Measurements from ENCODE around the gene TIMP4.

TIMP4 gene

DNA sequence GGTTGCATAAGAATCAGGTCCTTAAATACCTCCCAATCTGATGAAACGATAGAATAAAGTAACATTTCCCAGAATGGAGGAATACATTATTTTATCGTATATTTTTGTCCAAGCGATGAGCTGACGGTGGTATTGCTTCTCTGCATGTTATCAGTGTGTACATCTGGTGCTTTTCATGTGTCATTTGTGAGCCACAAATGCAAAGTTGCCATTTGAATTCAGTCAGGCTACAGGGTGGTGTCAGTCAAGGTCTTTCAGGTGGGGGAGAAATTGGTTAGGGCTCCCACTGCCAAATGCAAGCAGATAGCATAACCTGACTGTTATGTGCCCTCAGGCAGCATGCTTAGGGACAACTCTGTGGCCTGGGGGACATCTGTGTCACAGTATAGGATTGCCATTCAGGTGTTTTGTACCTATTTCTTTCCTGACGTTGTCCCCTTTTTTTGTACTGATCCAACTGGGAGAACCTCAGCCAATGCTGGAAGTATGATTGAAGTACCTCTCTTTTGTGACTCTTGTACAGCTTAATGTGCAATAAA, 26.5 kb upstream of the TIMP4 start:
- DNase-seq (ENCODE audit: low spot score), result no peak

GRCh38 chr3:12184541-12184940, 25.8 kb upstream of the TIMP4 start:
- DNase-seq (ENCODE audit: low spot score), result no peak

DNA sequence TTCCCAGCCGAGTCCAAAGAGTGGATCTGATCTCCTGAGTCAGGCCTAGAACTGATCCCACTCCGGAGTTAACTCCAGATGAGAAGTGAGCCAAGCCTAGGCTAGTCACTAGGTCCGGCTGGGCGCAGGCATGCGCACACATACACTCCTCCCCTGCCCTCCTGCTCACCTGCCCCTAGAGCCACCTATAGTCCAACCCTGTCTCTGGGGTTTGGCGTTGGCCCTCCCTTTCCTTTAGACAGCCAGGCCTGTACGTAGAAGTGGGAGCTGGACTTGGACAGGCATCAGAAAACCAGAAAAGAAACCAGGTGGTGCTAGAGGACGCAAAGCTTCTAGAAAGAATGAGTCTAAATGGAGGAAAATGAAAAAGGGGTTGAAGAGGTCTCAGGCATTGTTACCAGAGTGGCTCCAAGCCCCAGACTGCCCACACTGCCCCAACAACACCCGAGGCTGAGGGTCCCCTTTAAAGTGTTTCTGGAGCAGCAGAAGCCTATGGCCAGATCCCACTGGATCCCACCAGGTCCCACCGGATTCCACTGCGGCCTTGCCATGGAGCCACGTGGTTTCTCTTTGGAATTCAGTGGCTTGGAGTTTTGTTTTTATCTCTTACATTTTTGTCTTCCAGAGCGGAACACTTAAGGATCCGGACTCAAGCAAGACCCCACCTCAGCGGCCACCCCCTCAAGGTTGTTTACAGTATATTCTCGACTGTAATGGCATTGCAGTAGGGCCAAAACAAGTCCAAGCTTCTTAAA, 24.2 kb upstream of the TIMP4 start:
- no peak for DNase-seq (ENCODE audit: low spot score)

DNA sequence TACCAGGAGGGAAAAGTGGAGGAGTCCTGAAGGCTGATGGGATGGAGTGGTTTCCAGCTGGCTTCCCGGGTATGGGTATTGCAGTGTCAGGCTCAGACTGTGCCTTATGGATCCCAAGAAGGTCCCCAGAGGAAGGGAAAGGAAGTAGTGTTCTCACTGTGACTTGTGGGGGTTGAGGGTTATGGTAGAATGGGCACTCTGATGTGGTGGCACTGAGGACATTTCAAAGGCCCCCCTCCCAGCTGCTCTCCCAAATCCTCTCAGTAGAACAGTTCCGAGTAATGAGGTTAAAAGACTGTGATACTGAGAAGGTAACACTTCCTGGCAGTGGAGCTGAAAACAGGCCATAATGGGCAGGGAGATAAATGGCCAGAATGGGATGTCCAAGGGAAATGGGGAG, 23.1 kb upstream of the TIMP4 start:
- DNase-seq (ENCODE audit: low spot score), result no peak

DNA sequence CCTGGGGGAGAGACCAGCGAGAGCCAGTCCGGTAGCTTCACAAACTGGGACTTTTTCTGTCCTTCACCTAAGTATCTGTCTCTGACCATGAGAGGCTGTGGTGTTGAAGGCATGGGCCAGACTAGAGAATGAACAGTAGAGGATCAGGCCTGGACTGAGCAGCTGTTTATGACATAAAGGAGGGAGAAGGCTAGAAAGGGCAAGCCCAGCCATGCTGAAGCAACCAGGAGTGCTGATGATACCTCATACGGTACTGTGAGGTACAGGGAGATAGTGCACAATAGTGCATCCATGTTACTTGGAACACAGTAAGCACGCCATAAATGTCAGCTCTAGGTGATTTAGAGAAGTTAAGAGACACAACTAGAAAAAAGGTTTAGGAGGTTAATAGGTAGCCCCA, 22.6 kb upstream of the TIMP4 start:
- no peak for DNase-seq (ENCODE audit: low spot score)

GRCh38 chr3:12180631-12181030, 21.9 kb upstream of the TIMP4 start:
- DNase-seq (ENCODE audit: low spot score), result no peak

DNA sequence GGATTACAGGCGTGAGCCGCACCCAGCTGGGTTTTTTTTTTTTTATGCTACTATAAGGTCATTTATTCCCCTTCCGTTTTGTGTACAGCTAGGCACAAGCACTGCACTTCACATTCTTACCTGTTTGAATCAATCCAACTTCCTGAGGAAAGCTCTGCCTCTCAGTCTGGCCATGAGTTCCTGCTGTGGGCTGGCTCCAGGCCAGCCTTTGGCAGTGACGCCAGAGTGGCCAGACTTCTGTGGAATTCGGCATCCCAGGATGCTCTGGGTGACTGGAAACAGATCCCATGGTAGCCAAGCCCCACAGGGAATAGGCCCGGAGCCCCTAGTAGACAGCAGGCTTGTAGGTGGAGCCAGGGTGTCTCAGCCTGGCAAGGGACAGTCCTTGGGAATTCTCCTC, 21.5 kb upstream of the TIMP4 start:
- DNase-seq (ENCODE audit: low spot score), result no peak

DNA sequence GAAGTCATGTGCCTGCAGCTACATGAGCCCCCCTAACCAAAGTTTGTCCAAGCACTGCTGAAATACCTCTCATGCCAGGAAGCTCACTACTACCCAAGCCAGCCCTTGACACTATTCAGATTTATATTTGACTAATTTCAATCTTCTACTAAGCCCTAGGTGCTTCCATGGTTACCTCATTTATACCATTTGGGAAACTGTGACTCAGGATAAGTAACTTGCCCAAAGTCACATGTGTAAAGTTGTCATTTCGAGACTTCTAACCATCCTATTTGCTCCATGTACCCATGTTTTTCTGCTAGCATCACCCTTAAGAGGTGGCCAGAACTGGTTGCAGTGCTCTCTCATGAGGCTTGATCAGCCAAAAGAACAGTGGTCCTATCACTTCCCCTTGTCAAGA, 20.7 kb upstream of the TIMP4 start:
- no peak for DNase-seq (ENCODE audit: low spot score)

- DNase-seq (ENCODE audit: low spot score), result no peak
Measured at GRCh38 chr3:12178091-12178820, 19.5 kb upstream of the TIMP4 start.

GRCh38 chr3:12177126-12177525, 18.4 kb upstream of the TIMP4 start:
- no peak for DNase-seq (ENCODE audit: low spot score)

DNA sequence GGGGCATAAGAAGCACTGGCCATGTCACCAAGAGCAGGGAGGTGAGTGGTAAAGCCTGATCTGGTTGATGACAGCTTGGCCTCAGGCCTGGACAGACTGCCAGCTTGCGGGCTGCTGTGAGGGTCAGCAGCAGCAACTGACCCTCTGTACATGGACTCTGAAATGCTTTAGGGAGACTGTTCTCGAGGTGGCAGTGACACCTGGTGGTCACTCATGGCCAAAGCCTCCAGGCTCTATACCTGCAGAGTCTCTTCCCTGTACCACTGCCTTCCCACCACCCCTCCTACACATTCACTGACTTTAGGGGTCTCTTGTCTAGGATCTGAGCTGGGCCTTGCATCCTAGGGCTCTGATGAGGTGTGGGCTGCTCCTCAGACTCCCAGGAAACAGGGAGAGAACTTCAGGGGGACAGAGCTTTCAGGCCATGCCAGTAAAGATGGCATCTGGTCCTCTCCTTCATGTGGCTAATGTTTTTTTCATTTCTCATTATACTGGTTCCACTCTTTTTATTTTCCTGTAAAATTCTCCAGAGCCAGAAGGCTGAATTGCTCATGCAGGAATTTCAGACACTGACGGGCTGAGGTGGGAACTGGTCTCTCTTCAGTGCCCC, 17.2 kb upstream of the TIMP4 start:
- DNase-seq (ENCODE audit: low spot score), result no peak

- no peak for DNase-seq (ENCODE audit: low spot score)
Measured at GRCh38 chr3:12175137-12175593, 16.5 kb upstream of the TIMP4 start.

GRCh38 chr3:12170207-12170606, 11.5 kb upstream of the TIMP4 start:
- no peak for DNase-seq (ENCODE audit: low spot score)

DNA sequence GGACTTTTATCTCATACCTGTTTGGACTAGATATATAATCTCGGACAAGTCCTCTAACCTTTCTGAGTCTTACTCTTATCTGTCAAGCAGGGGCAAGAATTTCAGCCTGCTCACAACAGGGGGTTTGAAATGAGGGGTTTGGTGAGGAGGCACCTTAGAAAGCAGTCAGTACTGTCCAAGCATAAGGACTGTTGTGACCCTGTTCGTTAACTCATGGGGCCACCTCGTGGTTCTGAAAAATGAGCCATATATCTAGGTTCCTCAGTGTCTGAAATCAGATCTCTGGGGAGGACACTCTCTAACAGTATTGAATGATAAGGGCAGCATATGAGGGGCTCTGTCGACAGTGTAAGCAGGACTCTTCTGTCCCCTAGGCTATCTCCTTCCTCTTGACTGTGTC, 7.2 kb upstream of the TIMP4 start:
- DNase-seq (ENCODE audit: low spot score), result no peak

- no peak for DNase-seq (ENCODE audit: low spot score)
Measured at GRCh38 chr3:12159227-12159601, 502 bp upstream of the TIMP4 start.

GRCh38 chr3:12157026-12157425, 1.7 kb downstream of the TIMP4 start:
- no peak for DNase-seq (ENCODE audit: low spot score)

GRCh38 chr3:12155828-12156227, 2.9 kb downstream of the TIMP4 start:
- no peak for DNase-seq (ENCODE audit: low spot score)

GRCh38 chr3:12155264-12155663, 3.4 kb downstream of the TIMP4 start:
- no peak for DNase-seq (ENCODE audit: low spot score)

GRCh38 chr3:12154151-12154550, 4.6 kb downstream of the TIMP4 start:
- no peak for DNase-seq (ENCODE audit: low spot score)

DNA sequence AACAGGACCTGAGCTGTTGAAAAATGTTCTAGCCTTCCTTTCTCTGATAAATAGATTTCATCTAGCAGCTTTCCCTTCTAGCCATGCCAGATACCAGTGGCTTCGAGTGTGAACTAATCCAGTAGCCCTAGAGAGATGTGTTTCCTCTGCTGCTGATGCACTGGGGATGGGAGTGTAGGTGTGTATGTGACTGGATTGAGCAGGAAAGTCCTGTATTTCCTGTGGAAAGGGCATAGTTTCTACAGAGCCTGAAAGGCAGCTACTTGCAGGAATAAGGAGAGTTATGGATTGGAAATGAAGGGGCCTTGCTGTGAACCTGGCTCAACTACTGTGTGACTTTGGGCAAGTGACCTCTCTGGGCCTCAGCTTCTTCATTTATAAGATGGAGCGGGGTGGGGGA, 8.6 kb downstream of the TIMP4 start:
- no peak for DNase-seq (ENCODE audit: low spot score)

- DNase-seq (ENCODE audit: low spot score), result no peak
Measured at GRCh38 chr3:12149029-12149428, 9.7 kb downstream of the TIMP4 start.

DNA sequence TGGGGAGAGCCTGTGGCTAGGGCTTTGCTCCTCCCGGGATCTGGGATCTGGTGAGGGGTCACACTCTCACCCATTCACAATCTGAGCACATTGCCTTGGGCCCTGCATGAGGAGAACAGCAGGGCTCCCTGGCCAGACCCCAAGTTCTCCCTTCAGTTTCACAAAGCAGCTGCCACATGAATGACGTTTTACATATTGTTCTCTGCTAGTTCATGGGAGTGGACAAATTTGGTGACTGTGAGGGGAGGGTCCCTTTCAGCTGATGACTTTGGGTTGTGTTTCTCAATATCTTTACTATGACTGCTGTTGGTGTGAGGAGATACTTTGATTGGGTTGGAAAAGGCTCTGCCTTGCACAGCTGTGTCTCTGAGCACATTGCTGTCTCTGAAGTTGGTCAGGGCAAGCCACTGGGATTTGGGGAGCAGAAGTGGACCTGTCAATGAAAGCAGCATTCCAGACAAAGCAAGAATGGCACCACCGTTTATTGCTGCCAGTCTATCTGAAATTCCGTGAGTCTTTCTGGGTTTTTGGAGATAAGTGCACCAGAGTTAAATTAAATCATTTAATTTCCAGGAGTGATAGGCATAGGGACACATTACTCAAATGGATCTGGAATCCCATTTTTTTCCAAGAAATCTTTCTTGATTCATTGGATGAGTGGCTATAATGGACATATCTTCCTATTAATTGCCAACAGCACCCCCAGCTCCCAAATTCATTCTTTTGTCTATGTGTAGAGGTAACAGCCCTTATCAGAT, 10.3 kb downstream of the TIMP4 start:
- DNase-seq (ENCODE audit: low spot score), result no peak

Measured in CD4-positive, alpha-beta T cell treated with Interleukin-15 for 4 hours (primary cell).